Upper lobe of left lung (tissue), 6 donors: Measurements from ENCODE around the gene RALGAPA2. TPM values are rescaled to one million over a fixed set of nuclear protein-coding genes. Genes with fewer than 3 reads are reported as not detected.
A peak's percentile ranks its signal among the peaks of the same experiment; 100 is the strongest.

ENCODE experiments used
- ATAC-seq, 2 donors: fragments of 200-7000 bp; cut with Tn5 transposase; one replicate each; pipeline ENCODE4 v1.9.1; 2022; ENCODE audit warnings: mild to moderate bottlenecking in 2 of 2, moderate library complexity in 2 of 2; ENCODE audit not compliant: low FRiP score in 2 of 2
- DNase-seq, 2 donors: peaks; one replicate each; pipeline ENCODE4 v3.0.0-alpha.2; 2019 to 2020
- H3K27ac ChIP-seq, 4 donors: fragments of 200-600 bp; sonication (generic); one replicate each; pipeline ENCODE4 v1.5.1; 2016 to 2019
- H3K27me3 ChIP-seq, 4 donors: fragments of 200-600 bp; sonication (generic); one replicate each; pipeline ENCODE4 v1.5.1; 2017 to 2019
- H3K36me3 ChIP-seq, 4 donors: fragments of 200-600 bp; sonication (generic); one replicate each; pipeline ENCODE4 v1.5.1; 2016 to 2019
- H3K4me1 ChIP-seq, 4 donors: fragments of 200-600 bp; sonication (generic); one replicate each; pipeline ENCODE4 v1.5.1; 2018 to 2019
- H3K4me3 ChIP-seq, 4 donors: fragments of 200-600 bp; sonication (generic); one replicate each; pipeline ENCODE4 v1.5.1; 2017 to 2019; ENCODE audit warnings: mild to moderate bottlenecking in 2 of 4, moderate library complexity in 1 of 4
- H3K9me3 ChIP-seq, 4 donors: fragments of 200-600 bp; sonication (generic); one replicate each; pipeline ENCODE4 v1.5.1; 2018 to 2019
- CTCF ChIP-seq, 6 experiments: fragments of 450-650 bp in 4 of 6; fragments of 200-600 bp in 2 of 6; sonication (generic) in 2 of 6; IDR thresholded peaks; one replicate each; pipeline ENCODE4 v1.5.1; 2016 to 2019; ENCODE audit warnings: antibody characterized with exemption in 6 of 6
- EP300 ChIP-seq, 4 donors: sonication (generic); formaldehyde crosslinking; IDR thresholded peaks; one replicate each; pipeline ENCODE4 v1.5.1; 2017; ENCODE audit warnings: antibody characterized with exemption in 4 of 4, control low read depth in 2 of 4
- POLR2A ChIP-seq, 4 donors: fragments of 450-650 bp; IDR thresholded peaks; one replicate each; pipeline ENCODE4 v1.5.1; 2016 to 2017; ENCODE audit warnings: antibody characterized with exemption in 4 of 4, mild to moderate bottlenecking in 2 of 4
- POLR2AphosphoS5 ChIP-seq, 2 donors: sonication (generic); formaldehyde crosslinking; IDR thresholded peaks; one replicate each; pipeline ENCODE4 v1.5.1; 2017; ENCODE audit warnings: antibody characterized with exemption in 2 of 2
- WGBS, 2 donors: methylation state at CpG; one replicate each; pipeline ENCODE4 v1.1.5; 2017 to 2018; 5-methylcytosine and 5-hydroxymethylcytosine counted together
- total RNA-seq, 6 donors: library from RNA; depleted of rRNA in 4 of 6; stranded (reverse); fragments of >200 nt in 4 of 6; gene quantifications; one replicate each; pipeline versions ENCODE4 v1.1.0 to v1.2.1, GENCODE V29; 2016 to 2021
- donor health status: DM: no; HTN: no; CAD: no; lungs with moderate emphysema.
- donor health status: DM: no; HTN: yes; CAD: no; lungs with severe emphysema.

Gene RALGAPA2
- total RNA-seq, 6 donors from 2014 or later: 50.8 to 95.3 (median 65.3) TPM

DNA sequence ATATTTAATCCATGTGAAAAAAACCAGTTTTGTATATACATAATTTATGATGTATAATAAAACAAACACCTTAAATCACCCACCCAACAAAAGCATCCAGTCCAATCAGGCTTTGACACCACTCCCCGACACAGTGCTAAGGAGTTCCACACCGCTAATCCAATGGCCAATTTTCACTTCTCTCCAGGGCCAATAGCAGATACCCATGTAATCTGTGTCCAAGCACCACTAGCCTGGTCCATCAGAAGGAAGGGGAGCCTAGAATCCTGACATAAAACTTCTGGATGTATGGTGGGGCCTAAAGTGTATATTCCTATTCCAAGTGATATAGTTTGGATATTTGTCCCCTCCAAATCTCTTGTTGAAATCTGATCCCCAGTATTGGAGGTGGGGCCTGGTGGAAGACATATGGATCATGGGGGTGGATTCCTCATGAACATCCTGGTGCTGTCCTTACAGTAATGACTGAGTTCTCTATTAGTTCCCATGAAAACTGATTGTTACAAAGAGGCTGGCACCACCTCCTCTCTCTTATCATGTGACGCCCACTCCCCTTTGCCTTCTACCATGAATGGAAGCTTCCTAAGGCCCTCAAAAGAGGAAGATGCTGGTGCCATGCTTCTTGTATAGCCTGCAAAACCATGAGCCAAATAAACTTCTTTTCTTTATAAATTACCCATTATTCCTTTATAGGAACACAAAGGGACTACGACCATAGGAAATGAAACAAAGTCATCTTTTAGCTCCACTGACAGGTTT is 20.8 kb downstream of the RALGAPA2 start:
- no peaks in the 10 kb centered on the region for H3K9me3 ChIP-seq
- H3K4me1 ChIP-seq: peaks cover 13 to 45% (median 33%) of the 10 kb centered on the region in 4 donors
- no peak for TF ChIP-seq POLR2A (IDR thresholded peaks at IDR 0.05)
- TF ChIP-seq POLR2AphosphoS5 (IDR thresholded peaks at IDR 0.05): no peak
- no peak for TF ChIP-seq EP300 (IDR thresholded peaks at IDR 0.05)
- TF ChIP-seq CTCF (IDR thresholded peaks at IDR 0.05): no peak
- no peak overlapping the region for H3K4me3 ChIP-seq
- H3K36me3 ChIP-seq: no peaks in the 10 kb centered on the region
- H3K27me3 ChIP-seq: no peaks in the 10 kb centered on the region
- no peak overlapping the region for H3K27ac ChIP-seq
- 88 to 92% methylated on average over 4 of the region's 4 CpGs for WGBS, 2 donors
- no peak for ATAC-seq
- DNase-seq: no peak

DNA sequence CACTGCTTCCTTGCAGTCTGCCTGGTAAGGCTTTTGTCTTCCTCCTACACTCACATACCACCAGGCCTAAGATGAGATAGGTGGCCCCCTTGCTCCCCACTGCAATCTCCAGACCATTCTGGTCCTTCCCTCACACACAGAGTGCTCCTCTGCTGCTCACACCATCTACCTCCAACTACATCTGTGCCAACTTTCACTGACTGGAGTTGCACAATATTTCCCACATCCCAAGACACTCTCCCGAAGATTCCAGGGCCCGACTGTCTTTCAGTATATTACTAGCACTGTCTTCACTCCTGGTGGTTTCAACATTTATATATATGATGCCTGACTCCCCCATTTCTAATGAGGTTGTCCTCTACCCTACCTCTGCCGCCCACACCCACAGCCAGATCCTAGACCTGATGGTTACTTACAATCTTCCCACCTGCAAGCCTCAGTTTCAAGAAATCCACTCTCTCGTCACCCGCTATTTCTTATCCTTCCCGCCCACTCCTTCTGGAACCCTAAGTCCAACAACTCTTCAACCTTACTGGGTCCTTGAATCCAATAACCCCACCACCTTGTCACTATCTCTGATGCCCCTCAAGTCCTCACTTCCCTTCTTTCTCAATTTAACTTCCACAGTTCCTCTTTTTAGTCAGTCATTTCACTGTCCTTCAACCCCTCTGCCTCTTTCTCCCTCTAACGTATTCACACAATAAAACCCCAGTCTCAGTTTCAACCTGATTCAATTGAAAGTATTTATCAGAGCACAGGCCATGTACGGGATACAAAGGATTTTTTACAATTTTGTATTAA is 21.6 kb downstream of the RALGAPA2 start:
- Histone ChIP-seq H3K27ac (no peak overlapping the region), H3K27me3 (no peaks in the 10 kb centered on the region), H3K36me3 (no peaks in the 10 kb centered on the region), H3K4me3 (no peak overlapping the region), H3K4me1 (peaks cover 13 to 48% (median 30%) of the 10 kb centered on the region in 4 donors), H3K9me3 (no peaks in the 10 kb centered on the region)
- ATAC-seq (peak; percentile 11 to 35), DNase-seq (no peak)
- no peak for TF ChIP-seq EP300 (IDR thresholded peaks at IDR 0.05)
- TF ChIP-seq POLR2AphosphoS5 (IDR thresholded peaks at IDR 0.05): no peak
- TF ChIP-seq POLR2A (IDR thresholded peaks at IDR 0.05): no peak
- TF ChIP-seq CTCF (IDR thresholded peaks at IDR 0.05): no peak
- WGBS, 2 donors: 66 to 83% methylated on average over 8 of the region's 8 CpGs

- ATAC-seq (no peak), DNase-seq (no peak)
- Histone ChIP-seq H3K4me3 (no peak overlapping the region), H3K4me1 (peaks cover 33 to 59% (median 43%) of the 10 kb centered on the region in 4 donors), H3K27ac (no peak overlapping the region), H3K36me3 (no peaks in the 10 kb centered on the region), H3K9me3 (no peaks in the 10 kb centered on the region), H3K27me3 (no peaks in the 10 kb centered on the region)
- 80 to 96% methylated on average over 5 of the region's 5 CpGs for WGBS, 2 donors
- TF ChIP-seq CTCF (IDR thresholded peaks at IDR 0.05): no peak
- no peak for TF ChIP-seq EP300 (IDR thresholded peaks at IDR 0.05)
- no peak for TF ChIP-seq POLR2A (IDR thresholded peaks at IDR 0.05)
- TF ChIP-seq POLR2AphosphoS5 (IDR thresholded peaks at IDR 0.05): no peak
These were observed 25.1 kb downstream of the RALGAPA2 start for GRCh38 chr20:20687319-20687718.

DNA sequence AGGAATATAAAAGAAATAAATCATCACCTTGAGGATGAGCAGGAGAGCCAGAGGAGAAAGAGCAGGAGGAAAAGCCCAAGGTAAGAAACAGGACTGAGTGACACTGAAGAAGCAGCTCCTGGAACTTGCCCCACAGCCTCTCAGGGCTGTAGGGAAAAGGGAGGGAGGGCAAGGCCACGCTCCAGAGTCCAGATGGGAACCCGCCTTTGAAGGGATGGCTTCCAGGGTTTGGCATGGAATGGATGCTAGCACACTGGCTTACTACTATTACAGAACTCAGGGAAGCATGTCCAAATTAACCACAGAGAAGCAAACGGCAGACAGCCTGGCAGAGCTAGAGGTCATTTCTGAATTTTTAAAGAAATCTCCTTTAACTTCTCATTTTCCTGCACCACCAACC is 26.8 kb downstream of the RALGAPA2 start:
- H3K4me1 ChIP-seq: peaks cover 46 to 67% (median 55%) of the 10 kb centered on the region in 4 donors
- TF ChIP-seq CTCF (IDR thresholded peaks at IDR 0.05): no peak
- TF ChIP-seq POLR2A (IDR thresholded peaks at IDR 0.05): no peak
- no peak for TF ChIP-seq POLR2AphosphoS5 (IDR thresholded peaks at IDR 0.05)
- TF ChIP-seq EP300 (IDR thresholded peaks at IDR 0.05): no peak
- H3K27ac ChIP-seq: no peak overlapping the region
- no peaks in the 10 kb centered on the region for H3K27me3 ChIP-seq
- H3K4me3 ChIP-seq: no peak overlapping the region
- WGBS, 2 donors: 78 to 93% methylated on average over 3 of the region's 3 CpGs
- no peak for ATAC-seq
- no peak for DNase-seq
- no peaks in the 10 kb centered on the region for H3K36me3 ChIP-seq
- H3K9me3 ChIP-seq: no peaks in the 10 kb centered on the region
